Fibroblast of pulmonary artery (primary cell): Measurements from ENCODE around the gene AFAP1L1.
A peak's percentile ranks its signal among the peaks of the same experiment; 100 is the strongest.

ENCODE experiments used
- DNase-seq: peaks from one replicate; pipeline ENCODE4 v3.0.0-alpha.2; 2010; ENCODE audit warnings: low read depth
- H3K4me3 ChIP-seq: replicated peaks from 2 replicates; pipeline ENCODE4 v1.5.1; 2011; ENCODE audit warnings: low read depth, mild to moderate bottlenecking, control low read depth, low read length, moderate library complexity
- TF ChIP-seq, protein P1 (sequence below): IDR thresholded peaks from 2 replicates; pipeline ENCODE4 v1.5.1; 2011; ENCODE audit warnings: mild to moderate bottlenecking, control low read depth, low read length, inconsistent platforms; ENCODE audit errors: missing control alignments

The AFAP1L1 gene

GRCh38 chr5:149261246-149261645, 10.4 kb upstream of the AFAP1L1 start:
- H3K4me3 ChIP-seq: no peak overlapping the region
- DNase-seq: no peak
- TF ChIP-seq, protein P1, sequence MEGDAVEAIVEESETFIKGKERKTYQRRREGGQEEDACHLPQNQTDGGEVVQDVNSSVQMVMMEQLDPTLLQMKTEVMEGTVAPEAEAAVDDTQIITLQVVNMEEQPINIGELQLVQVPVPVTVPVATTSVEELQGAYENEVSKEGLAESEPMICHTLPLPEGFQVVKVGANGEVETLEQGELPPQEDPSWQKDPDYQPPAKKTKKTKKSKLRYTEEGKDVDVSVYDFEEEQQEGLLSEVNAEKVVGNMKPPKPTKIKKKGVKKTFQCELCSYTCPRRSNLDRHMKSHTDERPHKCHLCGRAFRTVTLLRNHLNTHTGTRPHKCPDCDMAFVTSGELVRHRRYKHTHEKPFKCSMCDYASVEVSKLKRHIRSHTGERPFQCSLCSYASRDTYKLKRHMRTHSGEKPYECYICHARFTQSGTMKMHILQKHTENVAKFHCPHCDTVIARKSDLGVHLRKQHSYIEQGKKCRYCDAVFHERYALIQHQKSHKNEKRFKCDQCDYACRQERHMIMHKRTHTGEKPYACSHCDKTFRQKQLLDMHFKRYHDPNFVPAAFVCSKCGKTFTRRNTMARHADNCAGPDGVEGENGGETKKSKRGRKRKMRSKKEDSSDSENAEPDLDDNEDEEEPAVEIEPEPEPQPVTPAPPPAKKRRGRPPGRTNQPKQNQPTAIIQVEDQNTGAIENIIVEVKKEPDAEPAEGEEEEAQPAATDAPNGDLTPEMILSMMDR: no peak

GRCh38 chr5:149262315-149262714, 9.3 kb upstream of the AFAP1L1 start:
- no peak for DNase-seq
- no peak overlapping the region for H3K4me3 ChIP-seq
- TF ChIP-seq, protein P1: no peak

DNA sequence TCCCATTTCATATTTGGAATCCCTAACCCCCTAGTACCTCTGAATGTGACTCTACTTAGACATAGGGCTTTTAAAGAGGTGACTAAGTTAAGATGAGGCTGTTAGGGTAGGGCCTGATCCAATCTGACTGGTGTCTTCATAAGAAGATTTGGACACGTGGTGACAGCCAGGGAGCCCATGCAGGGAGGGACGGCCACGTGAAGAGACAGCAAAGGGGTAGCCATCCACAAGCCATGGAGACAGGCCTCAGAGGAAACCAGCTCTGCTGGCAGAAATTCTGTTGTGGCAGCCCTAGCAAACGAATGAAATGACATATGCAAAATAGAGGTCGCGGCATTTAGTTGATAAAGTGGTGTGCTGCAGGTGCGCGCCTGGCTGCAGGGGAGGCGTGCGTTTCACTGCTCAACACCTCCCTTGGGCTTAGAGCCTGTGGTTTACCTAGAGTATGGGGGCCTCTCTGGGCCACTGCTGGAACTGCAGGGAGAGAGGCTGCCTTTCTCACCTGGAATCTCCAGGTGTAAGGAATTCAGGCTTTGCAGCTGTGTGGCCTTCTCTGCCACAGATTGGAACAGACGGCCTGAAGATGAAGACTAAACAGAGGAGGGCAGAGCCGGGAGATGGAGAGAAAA, 7.1 kb upstream of the AFAP1L1 start:
- TF ChIP-seq, protein P1: peak; percentile 46
- no peak overlapping the region for H3K4me3 ChIP-seq
- no peak for DNase-seq

- H3K4me3 ChIP-seq: no peak overlapping the region
- TF ChIP-seq, protein P1: no peak
- DNase-seq: no peak
These were observed 6.6 kb upstream of the AFAP1L1 start for GRCh38 chr5:149265068-149265465.

DNA sequence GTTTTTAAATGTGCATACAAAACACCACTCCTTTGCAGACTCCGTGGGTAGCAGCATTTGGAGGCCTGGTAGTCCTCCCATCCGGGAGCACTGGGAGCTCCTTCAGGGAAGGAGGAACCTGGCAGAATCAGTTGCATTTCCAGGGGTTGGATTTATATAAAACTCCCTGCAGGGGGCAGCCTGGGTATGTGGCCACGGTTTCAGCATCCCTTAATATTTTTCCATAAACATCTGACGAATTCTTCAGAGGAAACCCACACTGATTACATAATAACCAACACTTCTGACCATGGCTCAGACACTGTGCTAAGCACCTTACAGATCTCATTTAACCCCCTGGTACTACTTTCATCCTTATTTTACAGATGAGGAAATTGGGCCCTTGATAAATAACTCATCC, 6.1 kb upstream of the AFAP1L1 start:
- DNase-seq: peak; percentile 82
- TF ChIP-seq, protein P1: peak; percentile 63
- no peak overlapping the region for H3K4me3 ChIP-seq

DNA sequence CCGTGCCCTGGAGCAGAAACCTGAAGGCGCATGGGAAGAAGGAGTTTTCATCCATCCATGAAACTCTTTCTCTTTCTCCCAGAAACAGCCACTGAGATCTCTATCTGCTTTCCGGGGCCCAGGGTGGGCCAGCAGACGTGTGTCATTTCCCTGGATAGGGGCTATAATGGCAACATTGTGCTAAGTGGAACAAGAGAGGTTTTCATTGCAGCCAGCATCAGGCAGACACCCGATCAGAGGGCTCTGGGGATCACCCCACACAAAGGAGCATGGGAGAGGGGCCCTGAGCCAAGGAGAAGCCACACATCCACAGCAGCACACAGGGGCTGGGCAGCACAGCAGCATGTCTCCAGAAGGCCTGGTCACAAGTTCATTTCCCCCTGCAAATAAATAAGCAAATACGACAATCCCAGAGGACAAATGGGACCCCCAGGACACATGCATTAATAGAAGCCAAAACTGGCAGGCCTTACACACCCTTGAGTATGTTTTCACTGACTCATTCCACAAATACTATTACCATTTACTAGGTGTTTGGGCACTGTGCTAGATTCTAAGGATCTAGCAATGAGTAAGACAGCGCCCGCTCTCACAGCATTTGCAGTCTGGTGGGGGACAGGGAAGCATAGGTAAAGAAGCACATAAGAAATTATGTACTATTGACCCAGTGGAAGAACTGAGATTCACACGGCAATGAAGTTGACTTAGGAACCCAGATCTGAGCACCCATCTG, 4.3 kb upstream of the AFAP1L1 start:
- no peak for DNase-seq
- TF ChIP-seq, protein P1: no peak
- no peak overlapping the region for H3K4me3 ChIP-seq
